ENCODE results near the gene LARGE1. TPM values are rescaled to one million over a fixed set of nuclear protein-coding genes. Genes with fewer than 3 reads are reported as not detected.

LARGE1 gene
- total and polyA plus RNA-seq, 7 donors: 14.9 to 91.6 (median 46.1) TPM

DNA sequence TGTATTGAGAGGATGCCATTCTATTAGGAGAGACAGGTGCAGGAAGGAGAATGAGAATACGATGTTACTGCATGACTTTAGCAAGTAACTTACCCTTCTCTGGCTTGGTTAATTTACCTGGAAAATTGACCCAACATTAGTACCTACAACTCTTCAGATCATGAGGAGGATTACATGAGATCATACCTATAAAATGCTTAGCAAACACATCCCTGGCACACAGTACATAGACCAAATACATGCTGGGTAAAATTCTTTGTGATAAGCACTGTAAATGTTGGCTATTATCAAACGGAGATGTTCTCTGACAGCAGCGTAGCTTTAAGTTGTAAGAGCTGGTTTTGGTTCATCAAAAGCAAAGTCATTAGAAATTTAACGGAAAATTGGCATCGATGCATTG is 28.8 kb downstream of the LARGE1 start:
- intact Hi-C loops (cut with DNase I): no loop called here
- TF ChIP-seq CTCF (IDR thresholded peaks at IDR 0.05): no peak
- Histone ChIP-seq H3K27ac (no peak overlapping the region), H3K9me3 (no peaks in the 10 kb centered on the region), H3K4me1 (peaks cover 8% of the 10 kb centered on the region), H3K4me3 (no peak overlapping the region), H3K27me3 (ENCODE audit: insufficient read depth in 3 of 3, low read length in 2 of 3) (no peaks in the 10 kb centered on the region), H3K36me3 (ENCODE audit: insufficient read depth in 1 of 2, low read depth in 1 of 2) (no peaks in the 10 kb centered on the region)
- DNase-seq (no peak), ATAC-seq (no peak)
- 59 to 78% (median 72%) methylated on average over 5 of the region's 5 CpGs for whole genome bisulfite sequencing, 3 donors

DNA sequence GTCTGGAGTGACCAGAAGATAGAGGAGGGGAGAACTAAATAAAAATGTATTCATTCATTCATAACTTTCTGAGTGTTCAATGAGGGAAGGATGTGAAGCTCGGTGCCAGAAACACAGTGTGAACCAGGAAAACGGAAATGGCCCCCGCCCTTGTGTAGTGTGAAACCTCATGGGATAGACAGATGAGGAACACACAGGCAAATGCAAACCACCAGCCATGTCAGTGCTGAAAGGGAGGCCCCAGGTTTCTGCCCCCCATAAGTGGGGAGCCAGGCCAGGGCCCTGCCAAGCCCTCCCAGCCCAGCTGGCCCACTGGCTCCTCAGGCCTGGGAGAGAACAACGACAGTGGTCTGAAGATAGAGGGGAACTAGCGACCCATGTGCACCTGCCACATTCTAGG is 30.5 kb downstream of the LARGE1 start:
- Histone ChIP-seq H3K4me3 (no peak overlapping the region), H3K36me3 (ENCODE audit: insufficient read depth in 1 of 2, low read depth in 1 of 2) (no peaks in the 10 kb centered on the region), H3K4me1 (peaks cover 16% of the 10 kb centered on the region), H3K27me3 (ENCODE audit: insufficient read depth in 3 of 3, low read length in 2 of 3) (no peaks in the 10 kb centered on the region), H3K27ac (no peak overlapping the region), H3K9me3 (no peaks in the 10 kb centered on the region)
- ATAC-seq (no peak), DNase-seq (no peak)
- TF ChIP-seq CTCF (IDR thresholded peaks at IDR 0.05): no peak
- intact Hi-C loops (cut with DNase I): no loop called here
- 65 to 72% (median 70%) methylated on average over 5 of the region's 5 CpGs for WGBS, 3 donors

DNA sequence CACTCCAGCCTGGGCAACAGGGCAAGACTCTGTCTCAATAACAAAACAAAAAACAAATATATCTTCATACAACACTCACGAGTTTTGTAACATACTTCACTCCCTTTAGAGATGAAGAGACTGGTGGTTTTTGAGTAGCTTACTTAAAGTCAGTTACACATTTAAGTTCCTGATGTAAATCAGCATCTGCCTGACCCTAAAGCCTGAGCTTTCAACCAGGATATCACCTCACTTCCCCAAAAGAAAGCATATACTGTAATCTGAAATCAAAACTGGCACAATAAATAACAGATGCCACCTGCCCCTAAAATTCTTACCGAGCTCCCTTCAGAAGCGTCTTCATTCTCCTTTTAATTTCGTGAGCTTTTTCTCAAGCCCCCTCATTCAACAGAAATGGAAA is 31.5 kb downstream of the LARGE1 start:
- H3K36me3 ChIP-seq (ENCODE audit: insufficient read depth in 1 of 2, low read depth in 1 of 2): no peaks in the 10 kb centered on the region
- no peaks in the 10 kb centered on the region for H3K9me3 ChIP-seq
- no peak for ATAC-seq
- peaks cover 24% of the 10 kb centered on the region for H3K4me1 ChIP-seq
- 63 to 67% (median 66%) methylated on average over 4 of the region's 4 CpGs for WGBS, 3 donors
- H3K4me3 ChIP-seq: no peak overlapping the region
- DNase-seq: no peak
- no peak overlapping the region for H3K27ac ChIP-seq
- TF ChIP-seq CTCF (IDR thresholded peaks at IDR 0.05): no peak
- intact Hi-C loops (cut with DNase I): no loop called here
- H3K27me3 ChIP-seq (ENCODE audit: insufficient read depth in 3 of 3, low read length in 2 of 3): no peaks in the 10 kb centered on the region

DNA sequence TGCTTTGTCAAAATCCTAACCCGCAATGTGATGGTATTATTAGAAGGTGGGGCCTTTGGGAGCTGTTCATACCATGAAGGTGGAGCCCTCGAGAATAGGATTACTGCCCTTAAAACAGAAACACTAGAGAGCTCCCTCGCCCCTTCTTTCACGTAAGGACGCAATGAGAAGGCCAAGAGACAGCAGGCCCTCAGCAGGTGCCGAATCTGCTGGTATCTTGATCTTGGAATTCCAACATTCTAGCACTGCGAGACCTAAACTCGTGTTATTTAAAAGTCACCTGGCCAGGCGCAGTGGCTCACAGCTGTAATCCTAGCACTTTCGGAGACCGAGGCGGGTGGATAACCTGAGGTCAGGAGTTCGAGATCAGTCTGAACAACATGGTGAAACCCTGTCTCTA is 33.1 kb downstream of the LARGE1 start:
- TF ChIP-seq CTCF (IDR thresholded peaks at IDR 0.05): no peak
- no peaks in the 10 kb centered on the region for H3K9me3 ChIP-seq
- DNase-seq: no peak
- no peak overlapping the region for H3K4me3 ChIP-seq
- ATAC-seq: no peak
- no peak overlapping the region for H3K27ac ChIP-seq
- H3K4me1 ChIP-seq: peaks cover 36% of the 10 kb centered on the region
- H3K36me3 ChIP-seq (ENCODE audit: insufficient read depth in 1 of 2, low read depth in 1 of 2): no peaks in the 10 kb centered on the region
- 94 to 95% (median 94%) methylated on average over 13 of the region's 13 CpGs for WGBS, 3 donors
- intact Hi-C loops (cut with DNase I): no loop called here
- no peaks in the 10 kb centered on the region for H3K27me3 ChIP-seq (ENCODE audit: insufficient read depth in 3 of 3, low read length in 2 of 3)

DNA sequence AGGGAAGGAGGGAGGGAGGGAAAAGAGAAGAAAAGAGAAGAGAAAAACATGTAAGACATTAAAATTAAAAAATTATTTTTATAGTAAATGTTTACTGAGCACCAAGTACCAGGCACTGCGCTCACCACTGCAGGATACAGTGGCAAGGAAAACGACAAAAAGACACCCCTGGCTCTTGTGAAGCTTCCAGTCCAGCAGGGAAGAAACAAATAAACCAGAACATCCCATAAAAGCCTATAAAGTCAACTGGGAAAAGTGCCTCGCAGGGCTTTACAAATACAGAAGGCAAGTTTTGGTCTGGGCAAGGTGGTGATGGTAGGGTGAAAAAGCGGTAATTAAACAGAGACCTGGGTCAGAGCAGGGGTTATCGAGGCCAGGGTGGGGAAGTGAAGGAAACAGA is 33.6 kb downstream of the LARGE1 start:
- Histone ChIP-seq H3K36me3 (ENCODE audit: insufficient read depth in 1 of 2, low read depth in 1 of 2) (no peaks in the 10 kb centered on the region), H3K4me1 (peaks cover 41% of the 10 kb centered on the region), H3K9me3 (no peaks in the 10 kb centered on the region), H3K4me3 (no peak overlapping the region), H3K27ac (no peak overlapping the region), H3K27me3 (ENCODE audit: insufficient read depth in 3 of 3, low read length in 2 of 3) (no peaks in the 10 kb centered on the region)
- ATAC-seq: no peak
- intact Hi-C loops (cut with DNase I): no loop called here
- no peak for DNase-seq
- 82 to 87% (median 85%) methylated on average over 5 of the region's 5 CpGs for WGBS, 3 donors
- TF ChIP-seq CTCF (IDR thresholded peaks at IDR 0.05): no peak
